Fibroblast of peridontal ligament (primary cell): ENCODE data around the gene CTLA4.
"Not testable (repeated sequence)": the region's sequence is repeated elsewhere in the genome, so short reads cannot be mapped to it uniquely, and the experiment has no call there.

ENCODE experiments used
- DNase-seq: peaks from one replicate; pipeline ENCODE4 v3.0.0-alpha.2; 2010; ENCODE audit errors: extremely low read depth

CTLA4 gene

GRCh38 chr2:203857656-203858055, 9.9 kb upstream of the CTLA4 start:
- no peak for DNase-seq

GRCh38 chr2:203858176-203858575, 9.4 kb upstream of the CTLA4 start:
- no peak for DNase-seq

- no peak for DNase-seq
Observed at GRCh38 chr2:203859030-203859789, 8.4 kb upstream of the CTLA4 start.

- no peak for DNase-seq
Observed at GRCh38 chr2:203861197-203861596, 6.4 kb upstream of the CTLA4 start.

GRCh38 chr2:203861607-203862006, 6.0 kb upstream of the CTLA4 start:
- no peak for DNase-seq

- DNase-seq, result no peak
Observed at GRCh38 chr2:203869223-203870042, 1.9 kb downstream of the CTLA4 start.

- no peak for DNase-seq
Observed at GRCh38 chr2:203870481-203870880, 2.9 kb downstream of the CTLA4 start.

GRCh38 chr2:203870941-203871340, 3.4 kb downstream of the CTLA4 start:
- no peak for DNase-seq

- DNase-seq, result no peak
Observed at GRCh38 chr2:203871371-203871983, 3.9 kb downstream of the CTLA4 start.

- no peak for DNase-seq
Observed at GRCh38 chr2:203873461-203873860, 5.9 kb downstream of the CTLA4 start.

GRCh38 chr2:203873921-203874631, 6.5 kb downstream of the CTLA4 start:
- no peak for DNase-seq

GRCh38 chr2:203875471-203875870, 7.9 kb downstream of the CTLA4 start:
- no peak for DNase-seq

GRCh38 chr2:203876328-203876727, 8.8 kb downstream of the CTLA4 start:
- DNase-seq, result no peak

GRCh38 chr2:203878063-203878462, 10.5 kb downstream of the CTLA4 start:
- peak; percentile 25 for DNase-seq

- no peak for DNase-seq
Observed at GRCh38 chr2:203880557-203881125, 13.1 kb downstream of the CTLA4 start.

GRCh38 chr2:203881185-203881584, 13.6 kb downstream of the CTLA4 start:
- not testable (repeated sequence) for DNase-seq

- DNase-seq, result no peak
Observed at GRCh38 chr2:203882551-203882950, 15.0 kb downstream of the CTLA4 start.

GRCh38 chr2:203886661-203887151, 19.1 kb downstream of the CTLA4 start:
- no peak for DNase-seq

- no peak for DNase-seq
Observed at GRCh38 chr2:203887677-203888076, 20.1 kb downstream of the CTLA4 start.

- DNase-seq, result no peak
Observed at GRCh38 chr2:203889542-203889941, 22.0 kb downstream of the CTLA4 start.

- DNase-seq, result no peak
Observed at GRCh38 chr2:203889944-203890343, 22.4 kb downstream of the CTLA4 start.
